Activated CD8-positive, alpha-beta memory T cell treated with anti-CD3 and anti-CD28 coated beads, Interleukin-2, amount 50 U/mL, for 24 hours (primary cell): ENCODE results near the gene IL22RA2.

Experiments used
- DNase-seq: peaks from one replicate; pipeline ENCODE4 v3.0.0-alpha.2; 2020; ENCODE audit errors: extremely low read depth

The IL22RA2 gene

DNA sequence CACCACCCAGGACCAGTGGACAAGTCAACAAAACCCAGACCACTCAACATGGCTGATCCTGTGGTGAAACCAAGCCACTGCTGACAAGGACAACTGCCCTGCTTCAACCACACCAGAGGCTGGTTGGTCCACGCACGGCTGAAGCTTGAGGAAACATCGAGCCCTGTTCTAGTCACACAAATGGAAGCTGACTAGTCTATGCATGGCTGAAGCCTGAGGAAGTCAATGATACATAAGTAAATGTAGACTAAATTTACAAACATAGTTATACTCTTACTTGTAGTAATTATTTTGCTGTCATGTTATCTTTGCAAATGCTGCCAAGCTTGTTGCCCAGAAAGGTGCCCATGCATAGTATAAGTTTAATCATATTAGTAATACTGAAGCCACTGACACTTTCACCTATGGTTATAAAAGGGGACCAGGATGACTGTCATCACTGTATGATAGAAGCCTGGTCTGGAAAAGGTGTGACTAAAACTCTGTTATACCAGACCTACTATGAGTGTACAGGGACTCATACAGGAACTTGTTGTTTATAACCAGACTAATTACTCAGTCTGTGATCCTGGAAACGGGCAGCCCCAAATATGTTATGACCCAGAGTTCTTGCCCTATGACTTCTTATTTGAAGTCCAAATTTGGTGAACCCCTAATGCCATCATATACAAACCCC is 5.6 kb downstream of the IL22RA2 start:
- DNase-seq: no peak

DNA sequence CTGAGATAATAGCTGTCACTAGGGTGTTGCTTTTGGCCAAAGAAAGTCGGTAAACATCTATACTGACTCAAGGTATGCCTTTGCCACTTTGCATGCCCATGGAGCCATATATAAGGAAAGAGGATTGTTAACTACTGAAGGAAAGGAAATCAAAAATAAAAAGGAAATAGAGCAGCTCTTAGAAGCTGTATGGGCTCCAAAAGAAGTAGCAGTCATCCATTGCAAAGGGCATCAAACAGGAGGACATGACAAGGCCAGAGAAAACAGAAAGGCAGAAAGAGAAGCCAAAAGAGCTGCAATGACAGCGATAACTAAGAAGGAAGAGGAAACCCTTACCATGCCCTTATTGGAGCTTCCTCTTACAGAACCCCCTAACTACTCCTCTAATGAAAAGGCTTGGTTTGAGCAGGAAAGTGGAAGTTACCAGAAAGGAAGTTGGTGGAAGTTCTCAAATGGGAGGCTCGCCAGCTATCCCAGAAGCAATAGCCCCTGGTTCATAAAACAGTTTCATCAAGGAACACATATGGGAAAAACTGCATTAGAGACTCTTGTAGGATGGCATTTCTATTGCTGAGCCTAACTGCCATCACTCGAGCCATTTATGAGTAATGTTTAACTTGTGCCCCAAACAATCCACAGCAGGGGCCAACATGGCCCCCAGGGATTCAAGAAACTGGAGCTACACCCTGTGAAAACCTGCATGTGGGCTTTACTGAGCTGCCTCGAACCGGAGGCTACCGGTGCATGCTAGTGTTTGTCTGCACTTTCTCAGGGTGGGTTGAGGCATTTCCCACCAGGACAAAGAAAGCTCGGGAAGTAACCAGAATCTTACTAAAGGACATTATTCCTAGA is 7.0 kb downstream of the IL22RA2 start:
- DNase-seq: no peak

- no peak for DNase-seq
These were observed 7.8 kb downstream of the IL22RA2 start for GRCh38 chr6:137165375-137166246.

DNA sequence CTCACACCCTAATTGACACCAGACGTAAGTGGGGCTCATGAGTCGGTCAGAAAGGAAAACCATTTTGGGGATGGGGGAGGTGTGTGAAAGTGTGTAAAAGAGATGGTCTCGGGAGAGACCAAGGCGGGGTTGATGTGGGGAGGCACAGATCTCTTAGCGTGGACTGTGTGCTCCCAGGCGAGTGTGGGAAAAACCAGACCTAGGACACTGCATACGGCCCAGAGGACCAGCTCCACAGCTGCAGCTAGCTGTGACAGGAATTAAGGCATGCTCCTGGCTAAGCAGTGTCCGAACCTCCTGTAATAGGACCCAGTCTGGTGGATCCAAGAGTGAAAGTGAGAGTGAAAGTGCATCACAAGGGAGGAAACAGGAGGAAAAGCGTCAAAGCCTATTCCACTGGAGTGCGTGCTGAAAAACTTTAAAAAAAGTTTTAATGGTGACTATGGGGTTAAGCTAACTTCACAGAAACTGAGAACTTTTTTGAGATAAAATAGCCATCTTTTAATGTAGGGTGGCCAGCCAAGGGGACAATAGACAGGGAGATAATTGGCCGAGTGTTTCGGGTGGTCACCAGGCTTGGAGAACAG is 9.6 kb downstream of the IL22RA2 start:
- DNase-seq: no peak

DNA sequence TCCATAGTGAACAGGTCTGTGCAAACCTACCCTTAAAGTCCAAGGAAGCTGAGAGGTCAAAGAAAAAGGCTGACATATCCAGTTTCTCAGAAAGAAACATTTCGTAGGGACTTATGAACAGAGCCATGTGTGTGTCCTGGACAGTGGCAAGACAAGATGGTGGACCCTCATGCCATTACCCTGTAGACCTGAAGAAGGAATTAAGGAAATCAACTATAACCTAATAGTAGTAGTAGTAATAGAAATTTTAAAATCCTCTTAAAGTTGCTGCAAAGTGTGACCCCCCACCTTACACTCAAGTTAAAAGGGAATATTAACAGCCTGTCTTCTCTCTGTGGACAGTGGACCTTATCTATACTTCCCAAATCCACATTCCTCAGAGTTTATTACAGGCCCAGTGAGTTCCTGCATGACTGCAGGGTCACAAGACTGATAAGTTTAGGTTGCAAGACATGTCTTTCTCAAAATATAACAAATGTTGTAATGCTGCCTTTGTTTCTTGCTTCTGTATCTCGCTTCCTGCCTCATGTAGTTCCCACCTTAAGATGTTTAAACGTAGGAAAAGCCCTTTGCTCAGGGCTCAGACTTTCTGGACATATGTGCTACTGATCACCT is 10.6 kb downstream of the IL22RA2 start:
- no peak for DNase-seq

GRCh38 chr6:137161949-137162348 is 11.5 kb downstream of the IL22RA2 start:
- no peak for DNase-seq

DNA sequence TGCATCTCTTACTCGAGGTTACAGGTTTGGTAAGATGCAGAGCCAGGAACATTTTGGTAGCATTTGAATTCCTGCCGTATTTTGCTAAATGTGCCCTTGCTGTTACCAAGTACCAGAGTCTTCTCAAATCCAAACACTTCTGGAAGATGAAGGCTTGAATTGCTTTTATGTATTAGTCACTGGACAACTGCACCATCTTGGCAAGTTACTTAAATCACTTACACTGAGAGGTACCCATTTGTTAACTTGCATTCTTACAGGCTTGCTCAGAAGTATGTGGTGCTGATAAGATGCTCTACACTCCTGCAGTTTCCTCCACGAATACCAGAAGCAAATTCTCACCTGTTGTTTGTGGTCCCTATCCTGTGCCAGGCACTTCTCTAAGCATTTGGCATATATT is 12.7 kb downstream of the IL22RA2 start:
- DNase-seq: no peak

DNA sequence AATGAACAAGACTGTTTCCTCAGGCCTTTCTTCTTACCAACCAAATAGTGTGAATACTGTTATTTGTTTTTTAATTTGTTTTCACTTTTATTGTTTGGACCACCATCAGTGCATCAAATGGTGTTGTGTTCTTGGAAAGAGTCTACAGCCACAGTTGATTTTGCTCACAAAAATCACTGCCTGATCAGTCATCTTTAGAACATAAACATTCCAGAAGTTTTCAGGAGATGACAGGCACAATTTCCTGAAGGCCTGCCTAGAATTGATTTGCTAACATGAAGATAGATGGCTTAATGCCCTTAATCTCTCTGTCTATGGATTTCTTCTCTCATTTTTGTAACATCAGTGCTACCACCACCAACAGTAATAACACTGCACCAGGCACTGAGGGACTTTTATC is 13.5 kb downstream of the IL22RA2 start:
- no peak for DNase-seq

DNA sequence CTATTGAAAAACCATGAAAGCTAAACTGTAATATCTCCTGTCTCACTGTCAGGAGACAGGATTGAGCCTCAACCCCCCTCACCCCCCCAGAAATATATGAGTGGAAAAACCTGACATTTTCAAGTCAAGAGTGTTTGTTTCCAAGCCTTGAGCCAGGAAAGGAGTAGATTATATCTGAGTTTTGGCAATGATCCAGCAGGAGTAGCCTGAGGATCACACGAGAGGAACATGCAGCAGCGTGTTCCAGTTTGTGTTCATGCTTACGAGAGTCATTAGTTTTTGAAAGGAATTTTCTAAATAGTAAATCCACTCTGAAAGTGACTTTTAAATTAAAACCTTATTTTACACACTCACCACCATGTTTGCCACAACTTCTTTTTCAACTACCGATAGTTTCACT is 15.8 kb downstream of the IL22RA2 start:
- DNase-seq: no peak

DNA sequence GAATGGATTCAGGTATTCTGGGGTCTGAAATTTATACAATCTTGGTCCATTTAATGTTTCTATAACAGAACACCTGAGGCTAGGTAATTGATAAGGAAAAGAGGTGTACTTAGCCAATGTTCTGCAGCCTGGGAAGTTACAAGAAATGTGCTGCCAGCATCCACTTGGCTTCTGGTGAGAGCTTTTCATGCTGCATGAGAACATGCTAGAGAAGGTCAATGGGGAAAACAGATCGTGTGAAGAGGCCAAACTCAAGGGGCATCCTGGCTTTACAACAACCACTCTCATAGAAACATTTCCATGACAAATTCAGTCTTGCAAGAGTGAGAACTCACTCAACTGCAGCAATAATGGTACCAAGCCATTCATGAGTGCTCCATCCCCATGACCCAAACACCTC is 16.8 kb downstream of the IL22RA2 start:
- no peak for DNase-seq

DNA sequence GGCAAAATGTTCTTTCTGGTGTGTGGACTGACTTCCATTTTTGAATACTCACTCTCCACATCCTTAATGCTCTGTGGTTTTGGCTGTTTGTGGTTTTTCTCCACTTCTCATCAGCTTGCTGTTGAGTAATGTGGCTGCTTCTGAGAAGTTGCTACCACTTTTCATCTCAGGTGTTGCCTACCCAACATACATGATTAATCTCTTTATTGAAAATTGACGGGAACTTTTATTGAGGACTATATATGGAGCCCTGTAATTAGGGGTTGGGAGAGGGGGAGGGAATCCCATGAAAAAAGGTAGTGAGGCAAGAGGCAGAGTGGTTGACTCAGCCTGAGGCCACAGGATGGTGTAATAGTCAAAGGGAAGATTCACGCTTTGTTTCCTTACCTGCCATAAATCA is 17.6 kb downstream of the IL22RA2 start:
- no peak for DNase-seq

- DNase-seq: no peak
These were observed 23.4 kb downstream of the IL22RA2 start for GRCh38 chr6:137150072-137150471.

- DNase-seq: no peak
These were observed 24.4 kb downstream of the IL22RA2 start for GRCh38 chr6:137149035-137149393.

DNA sequence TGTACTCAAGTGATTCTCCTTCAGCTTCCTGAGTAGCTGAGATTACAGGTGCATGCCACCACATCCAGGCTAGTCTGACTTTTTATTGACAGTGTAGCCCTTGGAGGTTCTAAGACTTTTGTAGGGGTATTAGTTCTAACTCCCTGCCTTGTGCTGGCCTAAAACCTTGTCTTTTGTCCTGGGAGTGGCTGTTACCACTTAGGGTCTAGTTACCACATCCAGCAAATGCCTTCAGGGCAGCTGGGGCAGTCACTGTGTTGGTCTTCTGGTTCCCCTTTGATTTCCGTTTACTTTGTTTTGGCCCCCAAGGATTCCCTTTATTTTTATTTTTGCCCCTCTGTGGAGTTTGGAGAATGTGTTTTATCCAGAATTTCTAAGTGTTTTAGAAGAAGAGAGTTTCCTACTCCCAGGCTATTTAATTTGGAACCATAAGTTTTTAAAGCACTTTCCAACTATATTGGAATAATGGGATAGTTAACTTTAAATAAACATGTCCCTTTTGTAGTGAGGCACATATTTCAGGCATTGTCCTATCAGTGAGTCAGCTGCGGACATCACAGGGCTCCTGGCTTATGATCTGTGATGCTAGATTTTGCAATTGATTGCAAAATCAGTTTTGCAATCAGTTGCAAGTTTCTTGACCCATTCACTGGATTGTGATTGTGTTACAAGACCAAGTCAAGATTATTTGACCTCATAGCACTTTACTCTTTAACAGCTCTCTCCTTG is 25.0 kb downstream of the IL22RA2 start:
- DNase-seq: no peak

DNA sequence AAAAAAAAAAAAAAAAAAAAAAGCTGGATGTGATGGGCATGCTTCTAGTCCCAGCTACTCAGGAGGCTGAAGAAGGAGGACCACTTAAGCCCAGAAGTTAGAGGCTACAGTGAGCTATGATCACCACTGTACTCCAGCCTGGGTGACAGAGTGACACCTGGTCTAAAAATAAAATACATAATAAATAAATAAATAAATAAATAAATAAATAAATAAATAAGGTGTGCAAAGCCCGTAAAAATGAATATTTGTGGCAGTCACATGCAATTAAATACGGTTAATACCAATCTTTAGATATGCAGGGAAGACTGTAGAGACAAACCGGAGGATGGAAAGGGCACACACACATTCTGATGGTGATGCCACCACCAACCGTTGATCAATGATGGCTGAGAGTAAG is 26.2 kb downstream of the IL22RA2 start:
- no peak for DNase-seq

- no peak for DNase-seq
These were observed 27.2 kb downstream of the IL22RA2 start for GRCh38 chr6:137146206-137146605.

DNA sequence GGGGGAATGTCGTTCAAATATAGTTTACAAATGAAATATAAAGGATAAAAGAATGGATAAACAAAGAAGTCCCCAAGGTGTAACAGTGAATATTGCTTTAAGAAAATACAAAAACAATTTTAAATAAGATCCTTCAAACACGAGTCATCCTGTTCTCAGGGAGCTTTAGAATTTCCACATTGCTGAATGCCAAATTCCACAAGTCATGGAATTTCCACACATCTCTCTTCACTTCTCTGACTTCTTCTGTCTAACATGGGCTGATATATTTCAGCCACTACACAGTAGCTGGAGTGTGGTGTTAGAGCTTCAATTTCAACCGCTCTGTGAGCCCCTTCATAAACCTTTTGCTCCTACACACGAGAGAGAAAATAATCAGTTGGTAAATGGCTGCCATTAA is 28.0 kb downstream of the IL22RA2 start:
- no peak for DNase-seq

DNA sequence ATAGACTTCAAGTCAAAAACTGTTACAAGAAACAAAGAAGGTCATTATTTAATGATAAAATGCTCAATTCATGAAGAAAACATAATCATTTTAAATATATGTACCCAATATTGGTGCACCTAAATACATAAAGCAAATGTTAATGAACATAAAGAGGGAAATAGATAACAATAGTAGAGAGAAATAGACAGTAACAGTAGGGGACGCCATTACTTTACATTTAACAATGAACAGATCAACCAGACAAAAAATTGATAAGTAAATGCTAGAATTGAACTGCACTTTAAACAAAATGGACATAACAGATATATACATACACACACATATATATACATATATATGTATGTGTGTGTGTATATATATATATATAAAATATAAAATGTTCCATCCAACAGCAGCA is 37.4 kb downstream of the IL22RA2 start:
- DNase-seq: no peak

GRCh38 chr6:137134483-137134882 is 39.0 kb downstream of the IL22RA2 start:
- DNase-seq: no peak

GRCh38 chr6:137133122-137133521 is 40.3 kb downstream of the IL22RA2 start:
- no peak for DNase-seq

DNA sequence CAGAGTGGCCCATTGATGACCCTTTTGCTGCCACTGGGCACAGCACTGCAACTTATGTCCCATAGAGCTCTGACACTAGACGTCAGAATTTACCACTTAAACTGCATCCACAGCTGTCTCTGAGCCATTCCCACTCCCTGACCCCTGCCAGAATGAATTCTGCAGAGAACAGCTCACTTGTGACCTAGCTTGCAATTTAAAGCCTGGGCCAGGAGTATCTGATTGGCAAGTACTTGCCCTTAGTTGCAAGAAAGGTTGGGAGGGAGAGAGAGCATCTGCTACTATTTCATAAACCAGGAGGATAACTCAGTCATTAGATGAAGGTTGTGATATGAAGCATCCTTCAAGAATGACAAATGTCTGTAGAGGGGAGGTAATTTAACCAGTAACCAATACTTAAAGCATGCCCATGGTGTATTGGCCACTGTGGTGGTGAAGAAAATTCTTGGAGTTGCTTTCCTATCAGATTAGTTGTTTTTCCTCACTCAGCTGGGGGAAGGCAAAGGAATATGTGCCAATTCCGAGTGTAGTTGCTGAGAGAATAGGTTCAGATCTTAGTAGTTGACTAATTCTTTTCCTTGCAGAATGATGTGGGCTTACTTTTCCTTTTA is 46.5 kb downstream of the IL22RA2 start:
- DNase-seq: no peak
